T-helper 1 cell treated with Interleukin-12 subunit alpha and Interleukin-12 subunit beta and Interleukin-4 antibody, amounts not matched to agents 30 μg/mL and 1 μg/mL, for 36 hours (primary cell): ENCODE measurements around the gene WDR20.
A peak's percentile ranks its signal among the peaks of the same experiment; 100 is the strongest.
"Not testable (repeated sequence)": the region's sequence is repeated elsewhere in the genome, so short reads cannot be mapped to it uniquely, and the experiment has no call there.

Experiments used
- H3K27ac Mint-ChIP-seq: one replicate; pipeline ENCODE4 v1.8.0; 2021; ENCODE audit warnings: mild to moderate bottlenecking, mixed read lengths
- H3K27me3 Mint-ChIP-seq: one replicate; pipeline ENCODE4 v1.8.0; 2021; ENCODE audit warnings: low read depth, mixed read lengths
- H3K36me3 Mint-ChIP-seq: one replicate; pipeline ENCODE4 v1.8.0; 2021; ENCODE audit warnings: low read depth, mixed read lengths
- H3K4me1 Mint-ChIP-seq: one replicate; pipeline ENCODE4 v1.8.0; 2021; ENCODE audit warnings: low read depth, mixed read lengths
- H3K4me3 Mint-ChIP-seq: one replicate; pipeline ENCODE4 v1.8.0; 2021; ENCODE audit warnings: mild to moderate bottlenecking, moderate library complexity, mixed read lengths
- H3K9me3 Mint-ChIP-seq: one replicate; pipeline ENCODE4 v1.8.0; 2021; ENCODE audit warnings: mixed read lengths

The WDR20 gene

GRCh38 chr14:102171173-102172020, 31.7 kb downstream of the WDR20 start:
- Mint-ChIP-seq H3K4me1 (peaks cover 7% of the 10 kb centered on the region), H3K27ac (no peak overlapping the region)

DNA sequence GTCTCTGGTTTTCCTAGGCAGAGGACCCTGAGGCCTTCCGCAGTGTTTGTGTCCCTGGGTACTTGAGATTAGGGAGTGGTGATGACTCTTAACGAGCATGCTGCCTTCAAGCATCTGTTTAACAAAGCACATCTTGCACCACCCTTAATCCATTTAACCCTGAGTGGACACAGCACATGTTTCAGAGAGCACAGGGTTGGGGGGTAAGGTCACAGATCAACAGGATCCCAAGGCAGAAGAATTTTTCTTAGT, 32.2 kb downstream of the WDR20 start:
- not testable (repeated sequence) for H3K27me3 Mint-ChIP-seq, H3K36me3 Mint-ChIP-seq, H3K9me3 Mint-ChIP-seq, H3K4me3 Mint-ChIP-seq, H3K4me1 Mint-ChIP-seq, H3K27ac Mint-ChIP-seq

More at GRCh38 chr14:102171173-102172020, 31.7 kb downstream of the WDR20 start:
- no peaks in the 10 kb centered on the region for H3K9me3 Mint-ChIP-seq
- no peaks in the 10 kb centered on the region for H3K27me3 Mint-ChIP-seq
- no peak overlapping the region for H3K4me3 Mint-ChIP-seq
- peaks cover 6% of the 10 kb centered on the region for H3K36me3 Mint-ChIP-seq

DNA sequence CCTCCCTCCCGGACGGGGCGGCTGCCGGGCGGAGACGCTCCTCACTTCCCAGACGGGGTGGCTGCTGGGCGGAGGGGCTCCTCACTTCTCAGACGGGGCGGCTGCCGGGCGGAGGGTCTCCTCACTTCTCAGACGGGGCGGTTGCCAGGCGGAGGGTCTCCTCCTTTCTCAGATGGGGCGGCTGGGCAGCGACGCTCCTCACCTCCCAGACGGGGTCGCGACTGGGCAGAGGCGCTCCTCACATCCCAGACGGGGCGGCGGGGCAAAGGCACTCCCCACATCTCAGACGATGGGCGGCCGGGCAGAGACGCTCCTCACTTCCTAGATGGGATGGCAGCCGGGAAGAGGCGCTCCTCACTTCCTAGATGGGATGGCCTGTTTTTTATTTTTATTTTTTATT, 33.0 kb downstream of the WDR20 start:
- H3K36me3 Mint-ChIP-seq, H3K27me3 Mint-ChIP-seq, H3K9me3 Mint-ChIP-seq, H3K4me3 Mint-ChIP-seq, H3K27ac Mint-ChIP-seq, H3K4me1 Mint-ChIP-seq: not testable (repeated sequence)

GRCh38 chr14:102177161-102177560, 37.5 kb downstream of the WDR20 start:
- no peaks in the 10 kb centered on the region for H3K9me3 Mint-ChIP-seq
- H3K27ac Mint-ChIP-seq: no peak overlapping the region
- H3K27me3 Mint-ChIP-seq: no peaks in the 10 kb centered on the region
- no peak overlapping the region for H3K4me3 Mint-ChIP-seq
- H3K4me1 Mint-ChIP-seq: peaks cover 13% of the 10 kb centered on the region
- peaks cover 9% of the 10 kb centered on the region for H3K36me3 Mint-ChIP-seq

GRCh38 chr14:102178806-102179205, 39.1 kb downstream of the WDR20 start:
- H3K27ac Mint-ChIP-seq: no peak overlapping the region
- H3K4me3 Mint-ChIP-seq: no peak overlapping the region
- H3K27me3 Mint-ChIP-seq: no peaks in the 10 kb centered on the region
- H3K36me3 Mint-ChIP-seq: peaks cover 9% of the 10 kb centered on the region
- peaks cover 21% of the 10 kb centered on the region for H3K4me1 Mint-ChIP-seq
- no peaks in the 10 kb centered on the region for H3K9me3 Mint-ChIP-seq

DNA sequence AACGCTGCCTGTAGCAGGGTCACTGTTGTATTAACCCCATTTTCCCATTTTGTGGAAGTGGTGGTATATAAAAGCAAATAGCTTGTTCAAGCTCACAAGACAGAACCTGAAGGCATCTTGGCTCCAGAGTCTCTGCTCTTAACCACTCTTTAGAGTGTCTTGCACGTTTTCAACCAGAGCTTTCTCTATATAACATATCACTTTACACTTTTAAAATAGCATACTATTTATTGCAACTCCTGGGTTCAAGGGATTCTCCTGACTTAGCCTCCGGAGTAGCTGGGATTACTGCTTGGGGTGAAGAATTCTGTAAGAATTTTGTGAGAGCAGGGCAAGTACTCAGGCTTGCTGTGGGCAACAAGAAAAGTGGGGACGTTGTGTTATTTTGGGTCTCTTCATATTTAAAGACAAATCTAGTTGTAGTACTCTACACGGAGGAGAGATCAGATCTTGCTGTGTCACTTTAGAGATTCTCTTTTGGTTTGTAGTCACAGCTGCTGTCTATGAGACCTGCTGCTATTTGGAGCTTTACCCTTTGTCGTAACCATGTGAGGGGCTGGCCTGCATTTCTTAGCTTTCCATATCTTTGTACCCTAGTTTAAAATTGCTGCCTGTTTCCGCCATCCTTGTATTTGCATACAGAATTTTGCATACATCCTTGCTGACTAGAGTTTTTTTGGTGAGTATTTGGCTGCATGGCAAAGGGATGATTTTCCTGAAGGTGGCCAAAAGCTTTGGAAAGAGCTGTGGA, 40.7 kb downstream of the WDR20 start:
- Mint-ChIP-seq H3K4me1 (peaks cover 27% of the 10 kb centered on the region), H3K36me3 (peaks cover 8% of the 10 kb centered on the region), H3K27ac (no peak overlapping the region), H3K9me3 (no peaks in the 10 kb centered on the region), H3K27me3 (no peaks in the 10 kb centered on the region), H3K4me3 (no peak overlapping the region)

DNA sequence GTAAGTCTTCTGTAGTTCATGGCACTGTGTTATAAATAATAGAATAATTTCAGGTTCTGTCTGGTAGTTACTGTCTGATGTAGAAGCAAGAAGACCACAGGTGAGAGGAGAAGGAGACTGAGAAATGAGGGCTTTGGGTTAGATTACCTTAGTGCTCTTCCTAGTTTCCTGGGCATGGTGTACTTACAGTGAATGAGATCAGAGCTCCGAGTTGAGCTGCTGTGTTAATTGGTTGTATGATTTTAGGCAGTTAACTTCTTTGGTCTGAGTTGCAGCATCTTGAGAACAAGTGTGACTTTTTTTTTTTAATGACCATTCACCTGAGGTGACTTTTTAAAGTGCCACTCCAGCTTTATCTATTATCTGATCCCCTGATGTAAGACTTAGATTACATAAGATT, 41.5 kb downstream of the WDR20 start:
- Mint-ChIP-seq H3K9me3 (no peaks in the 10 kb centered on the region), H3K36me3 (peaks cover 7% of the 10 kb centered on the region), H3K4me3 (no peak overlapping the region), H3K4me1 (peaks cover 26% of the 10 kb centered on the region), H3K27me3 (no peaks in the 10 kb centered on the region), H3K27ac (no peak overlapping the region)

- Mint-ChIP-seq H3K4me1 (peaks cover 26% of the 10 kb centered on the region), H3K27me3 (no peaks in the 10 kb centered on the region), H3K4me3 (no peak overlapping the region), H3K27ac (no peak overlapping the region), H3K36me3 (peaks cover 4% of the 10 kb centered on the region), H3K9me3 (no peaks in the 10 kb centered on the region)
These were observed 42.5 kb downstream of the WDR20 start for GRCh38 chr14:102182190-102182589.

DNA sequence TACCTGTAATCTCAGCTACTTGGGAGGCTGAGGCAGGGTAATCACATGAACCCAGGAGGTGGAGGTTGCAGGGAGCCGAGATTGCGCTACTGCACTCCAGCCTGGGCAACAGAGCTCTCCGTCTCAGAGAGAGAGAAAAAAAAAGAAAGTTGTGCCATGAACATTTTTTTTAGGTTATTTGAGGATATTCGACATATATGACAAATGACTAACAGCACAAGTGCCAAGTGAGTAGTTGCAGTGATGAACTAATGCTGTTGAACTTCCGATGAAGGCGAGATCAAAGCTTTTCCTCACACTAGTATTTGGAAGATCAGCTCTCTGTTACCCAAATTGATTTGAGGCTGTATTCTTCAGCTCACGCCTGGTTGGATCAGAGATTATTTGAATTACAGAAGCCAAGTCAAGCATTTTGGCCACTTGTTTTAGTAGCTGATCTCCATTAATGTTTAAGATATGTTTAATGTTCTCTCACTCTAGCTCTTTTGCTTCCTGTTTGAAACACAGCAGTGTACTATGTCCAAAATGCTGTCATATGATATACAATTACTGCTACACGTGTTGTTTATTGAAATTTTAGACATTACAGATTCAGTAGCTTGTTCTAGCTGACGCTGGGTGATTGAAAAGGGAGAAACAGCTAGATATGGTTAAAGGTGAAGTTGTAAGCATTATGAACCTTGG, 43.4 kb downstream of the WDR20 start:
- Mint-ChIP-seq H3K4me1 (peaks cover 26% of the 10 kb centered on the region), H3K4me3 (no peak overlapping the region), H3K36me3 (peaks cover 4% of the 10 kb centered on the region), H3K27ac (no peak overlapping the region), H3K9me3 (no peaks in the 10 kb centered on the region), H3K27me3 (no peaks in the 10 kb centered on the region)

- H3K27me3 Mint-ChIP-seq: no peaks in the 10 kb centered on the region
- peak overlapping the region; percentile 24 for H3K27ac Mint-ChIP-seq
- no peaks in the 10 kb centered on the region for H3K9me3 Mint-ChIP-seq
- H3K4me1 Mint-ChIP-seq: peaks cover 26% of the 10 kb centered on the region
- H3K4me3 Mint-ChIP-seq: no peak overlapping the region
- H3K36me3 Mint-ChIP-seq: no peaks in the 10 kb centered on the region
These were observed 44.2 kb downstream of the WDR20 start for GRCh38 chr14:102183886-102184285.

- Mint-ChIP-seq H3K36me3 (no peaks in the 10 kb centered on the region), H3K4me3 (no peak overlapping the region), H3K4me1 (peaks cover 26% of the 10 kb centered on the region), H3K27ac (peak overlapping the region; percentile 24), H3K27me3 (no peaks in the 10 kb centered on the region), H3K9me3 (no peaks in the 10 kb centered on the region)
These were observed 44.8 kb downstream of the WDR20 start for GRCh38 chr14:102184316-102185035.

DNA sequence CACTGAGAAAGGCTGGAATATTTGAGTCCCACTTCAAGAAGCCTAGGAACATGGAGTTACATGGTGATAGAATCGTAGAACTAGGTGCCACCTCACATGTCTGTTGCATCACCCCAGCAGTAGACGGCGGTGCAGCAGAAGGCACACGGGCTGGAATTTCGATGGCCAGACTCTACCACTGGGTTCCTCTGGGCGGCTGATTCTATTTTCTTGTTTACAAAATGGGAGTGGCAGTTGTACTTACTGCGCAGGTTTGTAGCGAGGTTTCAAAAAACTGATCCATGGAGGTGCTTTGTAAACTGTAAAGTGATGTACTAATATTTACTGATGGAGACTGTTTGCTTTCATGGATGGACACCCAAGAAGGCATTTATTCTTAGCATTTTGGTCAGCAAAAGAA, 45.7 kb downstream of the WDR20 start:
- Mint-ChIP-seq H3K27me3 (no peaks in the 10 kb centered on the region), H3K27ac (no peak overlapping the region), H3K36me3 (no peaks in the 10 kb centered on the region), H3K4me3 (no peak overlapping the region), H3K4me1 (peaks cover 28% of the 10 kb centered on the region), H3K9me3 (no peaks in the 10 kb centered on the region)

DNA sequence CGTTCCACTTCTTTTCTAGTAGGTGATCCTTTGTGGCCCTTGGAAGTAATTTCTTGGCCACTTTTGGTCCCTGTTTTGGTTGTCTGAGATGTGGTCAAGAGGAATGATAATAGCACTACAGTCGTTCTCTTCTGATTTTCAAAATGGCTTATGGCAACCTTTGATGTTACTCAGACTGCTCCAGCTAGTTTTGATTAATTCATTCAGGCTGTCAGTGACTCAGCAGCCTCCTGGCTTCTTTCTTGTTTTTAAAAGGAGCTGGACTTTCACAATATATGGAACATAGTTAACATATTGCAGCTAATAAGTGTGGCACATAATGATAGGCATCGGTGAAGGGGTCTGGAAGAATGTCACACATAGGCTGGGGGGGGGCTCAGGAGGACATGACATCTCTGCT, 47.3 kb downstream of the WDR20 start:
- no peak overlapping the region for H3K4me3 Mint-ChIP-seq
- H3K9me3 Mint-ChIP-seq: no peaks in the 10 kb centered on the region
- no peak overlapping the region for H3K27ac Mint-ChIP-seq
- H3K4me1 Mint-ChIP-seq: peaks cover 19% of the 10 kb centered on the region
- H3K36me3 Mint-ChIP-seq: no peaks in the 10 kb centered on the region
- no peaks in the 10 kb centered on the region for H3K27me3 Mint-ChIP-seq

GRCh38 chr14:102187568-102188001, 47.9 kb downstream of the WDR20 start:
- H3K4me3 Mint-ChIP-seq: no peak overlapping the region
- peaks cover 16% of the 10 kb centered on the region for H3K4me1 Mint-ChIP-seq
- H3K27ac Mint-ChIP-seq: no peak overlapping the region
- no peaks in the 10 kb centered on the region for H3K9me3 Mint-ChIP-seq
- no peaks in the 10 kb centered on the region for H3K27me3 Mint-ChIP-seq
- H3K36me3 Mint-ChIP-seq: no peaks in the 10 kb centered on the region
